Keratinocyte (primary cell): ENCODE data around the gene EXT2. TPM values are rescaled to one million over a fixed set of nuclear protein-coding genes. Genes with fewer than 3 reads are reported as not detected.

Experiments used
- DNase-seq: peaks from one replicate; pipeline ENCODE4 v3.0.0-alpha.2; 2011; ENCODE audit warnings: low read depth, missing footprints, low spot score
- FAIRE-seq: peaks from 2 replicates; lab custom pipeline; 2011; peaks lifted over from hg19 to GRCh38; lab: Jason Lieb, UNC
- H2AFZ ChIP-seq: 2 replicates; pipeline ENCODE4 v1.6.0; 2012; ENCODE audit warnings: low read length, control low read depth, inconsistent platforms; ENCODE audit not compliant: control insufficient read depth
- H3K27ac ChIP-seq: 2 replicates; pipeline ENCODE4 v1.5.1; 2011; ENCODE audit warnings: low read length; ENCODE audit not compliant: control insufficient read depth, insufficient read depth
- H3K27me3 ChIP-seq: 3 replicates; pipeline ENCODE4 v1.6.0; 2011; ENCODE audit warnings: low read length; ENCODE audit not compliant: control insufficient read depth, insufficient read depth; ENCODE audit errors: extremely low read depth
- H3K36me3 ChIP-seq, 2 experiments: 2 replicates in 1 of 2; 3 replicates in 1 of 2; pipeline ENCODE4 v1.5.1; 2011; ENCODE audit warnings: low read length in 2 of 2, mild to moderate bottlenecking in 1 of 2; ENCODE audit not compliant: control insufficient read depth in 2 of 2, insufficient read depth in 2 of 2; ENCODE audit errors: extremely low read depth in 1 of 2
- H3K4me1 ChIP-seq: 3 replicates; pipeline ENCODE4 v1.5.1; 2011; ENCODE audit warnings: low read length; ENCODE audit not compliant: control insufficient read depth, insufficient read depth; ENCODE audit errors: extremely low read depth
- H3K4me2 ChIP-seq: 3 replicates; pipeline ENCODE4 v1.6.0; 2011; ENCODE audit warnings: low read depth, low read length; ENCODE audit not compliant: control insufficient read depth, insufficient read depth; ENCODE audit errors: extremely low read depth
- H3K4me3 ChIP-seq, 3 experiments: fragments of 200-600 bp in 1 of 3; sonication (generic) in 1 of 3; 2 replicates in 2 of 3; 3 replicates in 1 of 3; pipeline ENCODE4 v1.5.1; 2011 to 2016; ENCODE audit warnings: low read length in 3 of 3, mild to moderate bottlenecking in 3 of 3, control low read depth in 2 of 3, inconsistent platforms in 1 of 3, low read depth in 1 of 3, mixed read lengths in 1 of 3, mixed run types in 1 of 3, moderate library complexity in 1 of 3; ENCODE audit not compliant: control insufficient read depth in 2 of 3, insufficient read depth in 2 of 3; ENCODE audit errors: extremely low read depth in 1 of 3
- H3K79me2 ChIP-seq: 2 replicates; pipeline ENCODE4 v1.6.0; 2012; ENCODE audit warnings: low read length; ENCODE audit not compliant: control insufficient read depth, insufficient read depth
- H3K9ac ChIP-seq: 3 replicates; pipeline ENCODE4 v1.6.0; 2011; ENCODE audit warnings: low read length; ENCODE audit not compliant: control insufficient read depth, insufficient read depth; ENCODE audit errors: extremely low read depth
- H3K9me1 ChIP-seq: 3 replicates; pipeline ENCODE4 v1.6.0; 2011; ENCODE audit warnings: low read length; ENCODE audit not compliant: control insufficient read depth, insufficient read depth; ENCODE audit errors: extremely low read depth
- H3K9me3 ChIP-seq: 2 replicates; pipeline ENCODE4 v1.5.1; 2012; ENCODE audit warnings: low read depth, low read length; ENCODE audit not compliant: control insufficient read depth
- H4K20me1 ChIP-seq: 3 replicates; pipeline ENCODE4 v1.6.0; 2011; ENCODE audit warnings: low read length; ENCODE audit not compliant: control insufficient read depth, insufficient read depth; ENCODE audit errors: extremely low read depth
- EZH2 ChIP-seq: IDR thresholded peaks from one replicate; pipeline ENCODE4 v1.6.1; 2012; ENCODE audit warnings: inconsistent platforms, mild to moderate bottlenecking, low read length, moderate library complexity
- dilution Hi-C: fragments of 300-500 bp; cut with MboI; formaldehyde crosslinking; loops from one replicate; pipeline ENCODE4 v1.7.0; 2020; ENCODE audit warnings: low sequenced_read_pairs; ENCODE audit not compliant: extremely low pct_ligation_motif_present
- polyA plus RNA-seq, 5 experiments: library from polyadenylated mRNA; depleted of rRNA in 3 of 5; stranded (reverse) in 3 of 5; stranded (forward) in 1 of 5; unstranded in 1 of 5; fragments of >200 nt; gene quantifications; 1 replicate in 1 of 5; 2 replicates in 3 of 5; 3 replicates in 1 of 5; pipeline versions ENCODE4 v1.2.1 to v1.2.3, GENCODE V29; 2011 to 2012; ENCODE audit warnings: missing spikeins in 2 of 5, low read depth in 1 of 5, low replicate concordance in 1 of 5
- TF ChIP-seq, protein P1 (sequence below), 3 experiments: IDR thresholded peaks in 1 of 3; conservative IDR thresholded peaks in 1 of 3; optimal IDR thresholded peaks in 1 of 3; 2 replicates in 2 of 3; 3 replicates in 1 of 3; pipeline versions ENCODE3 to v1.5.1; 2011; ENCODE audit warnings: low read length in 3 of 3, mild to moderate bottlenecking in 3 of 3, moderate library complexity in 2 of 3, control low read depth in 1 of 3, inconsistent platforms in 1 of 3; ENCODE audit not compliant: insufficient read depth in 2 of 3; ENCODE audit errors: extremely low read depth in 1 of 3

EXT2 gene
- polyA plus RNA-seq, 1 donor (not counting 4 experiments of a cell fraction or from before 2014, with no cell fraction given): 148 TPM

DNA sequence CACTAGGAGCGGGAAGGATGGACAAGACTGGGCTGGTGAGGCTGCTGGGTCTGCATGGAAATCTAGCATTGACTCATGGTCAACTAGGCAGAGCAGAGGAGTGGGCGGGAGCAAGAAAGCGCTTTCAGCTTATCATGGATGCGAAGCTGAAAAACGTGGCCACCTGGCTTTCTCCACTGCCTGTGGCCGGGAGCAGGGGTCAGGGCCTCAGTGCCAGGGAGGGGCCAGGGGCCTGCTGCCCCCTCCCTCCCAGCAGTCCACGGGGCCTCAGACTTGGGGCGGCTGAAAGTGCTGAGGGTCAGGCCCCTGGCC lies 168.9 kb downstream of the EXT2 start:
- Histone ChIP-seq H3K9me3 (no peaks in the 10 kb centered on the region), H3K4me2 (no peak overlapping the region), H4K20me1 (no peaks in the 10 kb centered on the region), H3K4me1 (peaks cover 11% of the 10 kb centered on the region), H3K9me1 (no peaks in the 10 kb centered on the region), H3K4me3 (no peak overlapping the region), H3K27ac (no peak overlapping the region), H3K79me2 (no peaks in the 10 kb centered on the region), H3K36me3 (no peaks in the 10 kb centered on the region), H3K27me3 (peaks cover 2% of the 10 kb centered on the region), H3K9ac (no peak overlapping the region), H2AFZ (no peak overlapping the region)
- no peak for FAIRE-seq
- no peak for TF ChIP-seq EZH2
- TF ChIP-seq, protein P1, sequence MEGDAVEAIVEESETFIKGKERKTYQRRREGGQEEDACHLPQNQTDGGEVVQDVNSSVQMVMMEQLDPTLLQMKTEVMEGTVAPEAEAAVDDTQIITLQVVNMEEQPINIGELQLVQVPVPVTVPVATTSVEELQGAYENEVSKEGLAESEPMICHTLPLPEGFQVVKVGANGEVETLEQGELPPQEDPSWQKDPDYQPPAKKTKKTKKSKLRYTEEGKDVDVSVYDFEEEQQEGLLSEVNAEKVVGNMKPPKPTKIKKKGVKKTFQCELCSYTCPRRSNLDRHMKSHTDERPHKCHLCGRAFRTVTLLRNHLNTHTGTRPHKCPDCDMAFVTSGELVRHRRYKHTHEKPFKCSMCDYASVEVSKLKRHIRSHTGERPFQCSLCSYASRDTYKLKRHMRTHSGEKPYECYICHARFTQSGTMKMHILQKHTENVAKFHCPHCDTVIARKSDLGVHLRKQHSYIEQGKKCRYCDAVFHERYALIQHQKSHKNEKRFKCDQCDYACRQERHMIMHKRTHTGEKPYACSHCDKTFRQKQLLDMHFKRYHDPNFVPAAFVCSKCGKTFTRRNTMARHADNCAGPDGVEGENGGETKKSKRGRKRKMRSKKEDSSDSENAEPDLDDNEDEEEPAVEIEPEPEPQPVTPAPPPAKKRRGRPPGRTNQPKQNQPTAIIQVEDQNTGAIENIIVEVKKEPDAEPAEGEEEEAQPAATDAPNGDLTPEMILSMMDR (optimal IDR thresholded peaks at IDR 0.05 in 1 of 3, IDR thresholded peaks at IDR 0.05 in 1 of 3, conservative IDR thresholded peaks at IDR 0.05 in 1 of 3; ENCODE audit: extremely low read depth in 1 of 3, insufficient read depth in 2 of 3, low read length in 3 of 3): no peak
- dilution Hi-C loops: no loop called here
- DNase-seq: no peak

DNA sequence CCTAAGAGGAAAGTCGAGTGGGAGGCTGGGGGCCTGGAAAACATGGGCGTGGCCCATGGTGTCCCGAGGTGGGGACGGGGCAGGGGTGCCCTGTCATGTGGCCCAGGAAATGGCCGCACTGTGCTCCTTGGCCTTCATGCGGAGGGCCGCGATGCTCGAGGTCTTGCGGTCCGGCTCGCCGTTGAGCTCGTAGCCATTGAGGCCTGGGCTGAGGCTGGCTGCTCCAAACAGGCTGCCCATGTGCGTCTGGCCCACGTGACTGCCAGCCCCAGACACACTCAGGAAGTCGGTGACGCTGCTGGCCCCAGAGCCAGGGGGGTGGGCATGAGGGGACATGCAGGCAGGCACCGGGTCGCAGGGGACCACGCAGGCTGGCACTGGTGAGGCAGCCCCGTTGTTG lies 169.3 kb downstream of the EXT2 start:
- Histone ChIP-seq H3K4me1 (peaks cover 11% of the 10 kb centered on the region), H3K27me3 (peaks cover 2% of the 10 kb centered on the region)

More for the DNA sequence above, 169.3 kb downstream of the EXT2 start:
- Histone ChIP-seq H3K9me3 (no peaks in the 10 kb centered on the region), H3K27ac (no peak overlapping the region), H4K20me1 (no peaks in the 10 kb centered on the region), H3K79me2 (no peaks in the 10 kb centered on the region), H3K4me2 (no peak overlapping the region), H3K9ac (no peak overlapping the region), H3K4me3 (no peak overlapping the region), H3K36me3 (no peaks in the 10 kb centered on the region), H2AFZ (no peak overlapping the region), H3K9me1 (no peaks in the 10 kb centered on the region)
- DNase-seq (no peak), FAIRE-seq (no peak)
- dilution Hi-C loops: no loop called here
- TF ChIP-seq EZH2: no peak
- TF ChIP-seq, protein P1 (optimal IDR thresholded peaks at IDR 0.05 in 1 of 3, IDR thresholded peaks at IDR 0.05 in 1 of 3, conservative IDR thresholded peaks at IDR 0.05 in 1 of 3; ENCODE audit: extremely low read depth in 1 of 3, insufficient read depth in 2 of 3, low read length in 3 of 3): no peak
